B cell (primary cell): ENCODE measurements around the gene OR10AG1. TPM values are rescaled to one million over a fixed set of nuclear protein-coding genes. Genes with fewer than 3 reads are reported as not detected.

ENCODE experiments used
- ATAC-seq: fragments of 200-7000 bp; cut with Tn5 transposase; one replicate; pipeline ENCODE4 v1.10.0; 2021; ENCODE audit warnings: low read depth, mild to moderate bottlenecking, moderate number of reproducible peaks, moderate library complexity
- CTCF ChIA-PET: fragments of 350-600 bp; sonication (Branson Sonifier 250); formaldehyde crosslinking; loops from one replicate; lab custom pipeline; 2021; ENCODE audit warnings: antibody characterized with exemption, inconsistent platforms; lab: Charles Lee
- POLR2A ChIA-PET: fragments of 350-600 bp; sonication (Branson Sonifier 250); formaldehyde crosslinking; loops from one replicate; lab custom pipeline; 2021; ENCODE audit warnings: antibody characterized with exemption; lab: Charles Lee
- DNase-seq: peaks from one replicate; pipeline ENCODE4 v3.0.0; 2013
- H2AFZ ChIP-seq: 2 replicates; pipeline ENCODE4 v1.6.1; 2012; ENCODE audit warnings: mild to moderate bottlenecking, low read depth, low read length; ENCODE audit not compliant: insufficient read depth, poor library complexity, severe bottlenecking
- H3K27ac ChIP-seq, 2 donors: 1 replicate in 1 of 2; 2 replicates in 1 of 2; pipeline ENCODE4 v1.5.1; 2012 to 2013; ENCODE audit warnings: low read length in 2 of 2, mild to moderate bottlenecking in 2 of 2, moderate library complexity in 1 of 2
- H3K27me3 ChIP-seq, 4 experiments: fragments of 200-600 bp in 1 of 4; sonication (generic) in 1 of 4; replicated peaks in 1 of 4; 1 replicate in 2 of 4; 2 replicates in 2 of 4; pipeline versions ENCODE4 v1.6.1 to v1.7.0; 2013 to 2016; ENCODE audit warnings: low read length in 3 of 4, mild to moderate bottlenecking in 2 of 4, mixed read lengths in 1 of 4, moderate library complexity in 1 of 4; ENCODE audit not compliant: insufficient read depth in 4 of 4, control insufficient read depth in 3 of 4; ENCODE audit errors: control extremely low read depth in 1 of 4
- H3K36me3 ChIP-seq, 2 experiments: replicated peaks in 1 of 2; 1 replicate in 1 of 2; 2 replicates in 1 of 2; pipeline versions ENCODE4 v1.6.1 to v1.7.1; 2013; ENCODE audit warnings: low read length in 1 of 2; ENCODE audit not compliant: insufficient read depth in 2 of 2, control insufficient read depth in 1 of 2; ENCODE audit errors: control extremely low read depth in 1 of 2, extremely low read depth in 1 of 2
- H3K4me1 ChIP-seq, 2 donors: fragments of 200-600 bp in 1 of 2; sonication (generic) in 1 of 2; 1 replicate in 1 of 2; 2 replicates in 1 of 2; pipeline versions ENCODE4 v1.5.1 to v1.6.1; 2013 to 2017; ENCODE audit warnings: low read length in 2 of 2; ENCODE audit not compliant: control insufficient read depth in 2 of 2, insufficient read depth in 2 of 2
- H3K4me2 ChIP-seq: replicated peaks from 2 replicates; pipeline ENCODE3; 2012; ENCODE audit warnings: mild to moderate bottlenecking, low read depth, low read length; ENCODE audit not compliant: poor library complexity, severe bottlenecking
- H3K4me3 ChIP-seq, 5 experiments: fragments of 200-600 bp in 1 of 5; sonication (generic) in 1 of 5; 1 replicate in 3 of 5; 2 replicates in 2 of 5; pipeline versions ENCODE4 v1.5.1 to v1.7.0; 2011 to 2016; ENCODE audit warnings: low read length in 4 of 5, mild to moderate bottlenecking in 4 of 5, low read depth in 2 of 5, control low read depth in 1 of 5, moderate library complexity in 1 of 5; ENCODE audit not compliant: insufficient read depth in 1 of 5; ENCODE audit errors: control extremely low read depth in 1 of 5, extremely low read depth in 1 of 5
- H3K79me2 ChIP-seq: fragments of 200-600 bp; sonication (generic); one replicate; pipeline ENCODE4 v1.6.0; 2016; ENCODE audit warnings: low read length; ENCODE audit not compliant: control insufficient read depth, insufficient read depth
- H3K9ac ChIP-seq: fragments of 200-600 bp; sonication (generic); 2 replicates; pipeline ENCODE4 v1.6.1; 2017; ENCODE audit warnings: mild to moderate bottlenecking, low read length, moderate library complexity
- H3K9me3 ChIP-seq, 3 donors: one replicate each; pipeline versions ENCODE4 v1.6.1 to v1.7.1; 2013; ENCODE audit warnings: low read length in 2 of 3; ENCODE audit not compliant: control insufficient read depth in 2 of 3, insufficient read depth in 1 of 3; ENCODE audit errors: control extremely low read depth in 1 of 3
- H4K20me1 ChIP-seq: 2 replicates; pipeline ENCODE4 v1.6.0; 2012; ENCODE audit warnings: mild to moderate bottlenecking, low read length; ENCODE audit not compliant: insufficient read depth, control insufficient read depth, poor library complexity, severe bottlenecking
- H3K27ac Mint-ChIP-seq: one replicate; pipeline ENCODE4 v1.8.0; 2021; ENCODE audit warnings: mixed read lengths
- H3K27me3 Mint-ChIP-seq: one replicate; pipeline ENCODE4 v1.8.0; 2021; ENCODE audit warnings: mixed read lengths
- H3K4me1 Mint-ChIP-seq: one replicate; pipeline ENCODE4 v1.8.0; 2021; ENCODE audit warnings: mixed read lengths
- H3K4me3 Mint-ChIP-seq: one replicate; pipeline ENCODE4 v1.8.0; 2021; ENCODE audit warnings: mixed read lengths
- H3K9me3 Mint-ChIP-seq: one replicate; pipeline ENCODE4 v1.8.0; 2022; ENCODE audit warnings: mixed read lengths; ENCODE audit not compliant: insufficient read depth
- EZH2 ChIP-seq: IDR thresholded peaks from 2 replicates; pipeline ENCODE4 v1.6.1; 2012; ENCODE audit warnings: borderline replicate concordance, low read depth, mild to moderate bottlenecking, moderate library complexity, low read length; ENCODE audit not compliant: insufficient read depth, poor library complexity, severe bottlenecking
- WGBS: methylation state at CpG from one replicate; pipeline ENCODE4 v1.1.5; 2013; ENCODE audit warnings: missing lambda C conversion rate; ENCODE audit not compliant: insufficient coverage; 5-methylcytosine and 5-hydroxymethylcytosine counted together
- intact Hi-C: fragments of 100-400 bp; cut with micrococcal nuclease; formaldehyde crosslinking; loops from one replicate; pipeline ENCODE4 v1.10.0; 2022
- polyA plus RNA-seq: library from polyadenylated mRNA; depleted of rRNA; stranded (reverse); fragments of >200 nt; gene quantifications from 2 replicates; pipeline ENCODE4 v1.2.3, GENCODE V29; 2012
- total RNA-seq, 2 donors: library from RNA; stranded (reverse); fragments of 120-200 nt in 1 of 2; gene quantifications; 1 replicate in 1 of 2; 2 replicates in 1 of 2; pipeline versions ENCODE4 v1.2.3 to v1.2.4, GENCODE V29; 2013 to 2022
- TF ChIP-seq, protein P1 (sequence below): fragments of 200-600 bp; IDR thresholded peaks from one replicate; pipeline ENCODE4 v1.8.0; 2022; ENCODE audit warnings: antibody characterized with exemption, mild to moderate bottlenecking

Gene OR10AG1
- total and polyA plus RNA-seq, 2 donors (not counting 1 experiment from before 2014, with no cell fraction given), result not detected

DNA sequence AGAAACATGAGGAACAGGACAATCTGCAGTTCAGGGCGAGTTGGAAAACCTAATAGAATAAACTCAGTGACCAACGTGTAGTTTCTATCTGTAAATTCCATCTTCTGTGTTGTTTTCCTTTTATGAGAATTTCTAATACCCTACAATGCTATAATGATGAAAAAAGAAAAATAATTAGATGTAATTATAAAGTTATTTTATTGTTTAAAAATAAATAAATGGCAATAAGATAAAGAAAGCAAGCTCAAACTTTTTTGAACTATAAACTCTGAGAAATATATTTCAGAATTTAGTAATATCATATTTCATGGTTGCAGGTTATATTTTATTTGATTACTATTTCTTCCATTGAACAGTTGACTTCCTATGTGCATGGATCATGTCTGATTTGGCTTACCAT is 33.4 kb downstream of the OR10AG1 start, which contains the start of gene OR5I1:
OR5I1 (minus strand) TSS at position 101 of the 400 bp plus-strand sequence; CDS start at position 101, 0 bp downstream.
- Histone ChIP-seq H2AFZ (no peak within 1 kb of the TSS), H4K20me1 (no peaks in the 10 kb centered on the region), H3K36me3 (no peaks in the 10 kb centered on the region), H3K79me2 (no peaks in the 10 kb centered on the region), H3K9me3 (no peaks in the 10 kb centered on the region), H3K9ac (no peak within 1 kb of the TSS), H3K27me3 (no peaks in the 10 kb centered on the region), H3K4me3 (no peak within 1 kb of the TSS), H3K4me2 (no peak within 1 kb of the TSS), H3K27ac (no peak within 1 kb of the TSS), H3K4me1 (no peaks in the 10 kb centered on the region)
- no peak for ATAC-seq
- no peaks in the 10 kb centered on the region for H3K27me3 Mint-ChIP-seq
- no peaks in the 10 kb centered on the region for H3K4me1 Mint-ChIP-seq
- no peak within 1 kb of the TSS for H3K27ac Mint-ChIP-seq
- no peak for TF ChIP-seq EZH2
- TF ChIP-seq, protein P1, sequence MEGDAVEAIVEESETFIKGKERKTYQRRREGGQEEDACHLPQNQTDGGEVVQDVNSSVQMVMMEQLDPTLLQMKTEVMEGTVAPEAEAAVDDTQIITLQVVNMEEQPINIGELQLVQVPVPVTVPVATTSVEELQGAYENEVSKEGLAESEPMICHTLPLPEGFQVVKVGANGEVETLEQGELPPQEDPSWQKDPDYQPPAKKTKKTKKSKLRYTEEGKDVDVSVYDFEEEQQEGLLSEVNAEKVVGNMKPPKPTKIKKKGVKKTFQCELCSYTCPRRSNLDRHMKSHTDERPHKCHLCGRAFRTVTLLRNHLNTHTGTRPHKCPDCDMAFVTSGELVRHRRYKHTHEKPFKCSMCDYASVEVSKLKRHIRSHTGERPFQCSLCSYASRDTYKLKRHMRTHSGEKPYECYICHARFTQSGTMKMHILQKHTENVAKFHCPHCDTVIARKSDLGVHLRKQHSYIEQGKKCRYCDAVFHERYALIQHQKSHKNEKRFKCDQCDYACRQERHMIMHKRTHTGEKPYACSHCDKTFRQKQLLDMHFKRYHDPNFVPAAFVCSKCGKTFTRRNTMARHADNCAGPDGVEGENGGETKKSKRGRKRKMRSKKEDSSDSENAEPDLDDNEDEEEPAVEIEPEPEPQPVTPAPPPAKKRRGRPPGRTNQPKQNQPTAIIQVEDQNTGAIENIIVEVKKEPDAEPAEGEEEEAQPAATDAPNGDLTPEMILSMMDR, result no peak
- peaks cover 2% of the 10 kb centered on the region for H3K9me3 Mint-ChIP-seq
- no peak within 1 kb of the TSS for H3K4me3 Mint-ChIP-seq
- CTCF ChIA-PET, result no interaction called here
- DNase-seq, result no peak
- POLR2A ChIA-PET, result no interaction called here
- intact Hi-C loops, result no loop called here
- WGBS, result no CpG with 5 or more reads among the region's 2 CpGs

DNA sequence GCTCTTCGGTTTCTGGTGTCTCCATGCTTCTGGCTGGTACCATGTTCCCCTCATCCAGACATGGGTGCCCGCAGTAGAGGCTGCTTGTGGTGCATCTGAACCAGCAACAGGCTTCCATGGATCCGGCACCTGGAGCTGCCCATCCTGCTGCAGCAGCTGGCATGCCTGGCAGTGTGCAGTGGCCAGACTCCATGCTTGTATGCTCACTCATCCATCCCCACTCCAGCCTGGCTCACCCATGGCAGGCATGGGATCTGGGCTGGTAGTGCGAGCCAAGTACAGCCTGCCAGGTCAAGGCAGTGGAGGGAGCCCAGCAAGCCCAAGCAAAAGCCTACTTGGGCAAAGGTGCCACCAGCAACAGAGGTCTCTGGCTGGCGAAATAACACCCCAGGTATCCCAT is 49.2 kb downstream of the OR10AG1 start:
- H3K4me3 ChIP-seq, result no peak overlapping the region
- H3K4me1 Mint-ChIP-seq, result no peaks in the 10 kb centered on the region
- no peaks in the 10 kb centered on the region for H3K27me3 ChIP-seq
- H2AFZ ChIP-seq, result no peak overlapping the region
- 79% methylated on average over 4 of the region's 5 CpGs for WGBS
- no peaks in the 10 kb centered on the region for H3K36me3 ChIP-seq
- peaks cover 2% of the 10 kb centered on the region for H3K9me3 Mint-ChIP-seq
- no peak overlapping the region for H3K9ac ChIP-seq
- peaks cover 0 to 11% (median 0%) of the 10 kb centered on the region in 3 donors for H3K9me3 ChIP-seq
- CTCF ChIA-PET, result no interaction called here
- no peak overlapping the region for H3K4me2 ChIP-seq
- POLR2A ChIA-PET, result no interaction called here
- no peaks in the 10 kb centered on the region for H4K20me1 ChIP-seq
- TF ChIP-seq EZH2, result no peak
- TF ChIP-seq, protein P1, result no peak
- intact Hi-C loops, result no loop called here
- H3K79me2 ChIP-seq, result no peaks in the 10 kb centered on the region
- no peak overlapping the region for H3K4me3 Mint-ChIP-seq
- H3K27ac Mint-ChIP-seq, result no peak overlapping the region
- H3K27me3 Mint-ChIP-seq, result no peaks in the 10 kb centered on the region
- DNase-seq, result no peak
- no peaks in the 10 kb centered on the region for H3K4me1 ChIP-seq
- ATAC-seq, result no peak
- H3K27ac ChIP-seq, result no peak overlapping the region

Other genes with a start within 250 kb of the OR10AG1 start
- not detected in 2 replicates for gene OR5D13, start 196.5 kb downstream of the OR10AG1 start, total RNA-seq
- not detected in 2 replicates for gene OR5D13, start 196.5 kb downstream of the OR10AG1 start, polyA plus RNA-seq
- not detected in 2 replicates for gene OR5D14, start 174.4 kb downstream of the OR10AG1 start, total RNA-seq
- gene OR5D14, start 174.4 kb downstream of the OR10AG1 start, polyA plus RNA-seq, result not detected in 2 replicates
- gene OR5L1, start 158.6 kb downstream of the OR10AG1 start, total RNA-seq, result not detected in 2 replicates
- not detected in 2 replicates for gene OR5L1, start 158.6 kb downstream of the OR10AG1 start, polyA plus RNA-seq
- not detected in 2 replicates for gene OR5D18, start 150.3 kb downstream of the OR10AG1 start, total RNA-seq
- not detected in 2 replicates for gene OR5D18, start 150.3 kb downstream of the OR10AG1 start, polyA plus RNA-seq
- not detected in 2 replicates for gene OR5L2, start 142.7 kb downstream of the OR10AG1 start, total RNA-seq
- gene OR5L2, start 142.7 kb downstream of the OR10AG1 start, polyA plus RNA-seq, result not detected in 2 replicates
- not detected in 2 replicates for gene OR5D16, start 131.2 kb downstream of the OR10AG1 start, total RNA-seq
- gene OR5D16, start 131.2 kb downstream of the OR10AG1 start, polyA plus RNA-seq, result not detected in 2 replicates
- gene TRIM51, start 86.6 kb downstream of the OR10AG1 start, total RNA-seq, result not detected in 2 replicates
- not detected in 2 replicates for gene TRIM51, start 86.6 kb downstream of the OR10AG1 start, polyA plus RNA-seq
- gene OR5W2, start 55.4 kb downstream of the OR10AG1 start, total RNA-seq, result not detected in 2 replicates
- gene OR5W2, start 55.4 kb downstream of the OR10AG1 start, polyA plus RNA-seq, result not detected in 2 replicates
- gene OR5I1, start 33.5 kb downstream of the OR10AG1 start, total RNA-seq, result not detected in 2 replicates
- not detected in 2 replicates for gene OR5I1, start 33.5 kb downstream of the OR10AG1 start, polyA plus RNA-seq
- gene OR5F1, start 24.7 kb upstream of the OR10AG1 start, total RNA-seq, result not detected in 2 replicates
- not detected in 2 replicates for gene OR5F1, start 24.7 kb upstream of the OR10AG1 start, polyA plus RNA-seq
- not detected in 2 replicates for gene OR5AS1, start 57.7 kb upstream of the OR10AG1 start, total RNA-seq
- not detected in 2 replicates for gene OR5AS1, start 57.7 kb upstream of the OR10AG1 start, polyA plus RNA-seq
- gene OR8I2, start 123.4 kb upstream of the OR10AG1 start, total RNA-seq, result not detected in 2 replicates
- not detected in 2 replicates for gene OR8I2, start 123.4 kb upstream of the OR10AG1 start, polyA plus RNA-seq
- not detected in 2 replicates for gene OR8H2, start 133.7 kb upstream of the OR10AG1 start, total RNA-seq
- not detected in 2 replicates for gene OR8H2, start 133.7 kb upstream of the OR10AG1 start, polyA plus RNA-seq
- gene OR8H3, start 152.4 kb upstream of the OR10AG1 start, total RNA-seq, result not detected in 2 replicates
- gene OR8H3, start 152.4 kb upstream of the OR10AG1 start, polyA plus RNA-seq, result not detected in 2 replicates
- gene OR8J3, start 170.3 kb upstream of the OR10AG1 start, total RNA-seq, result not detected in 2 replicates
- gene OR8J3, start 170.3 kb upstream of the OR10AG1 start, polyA plus RNA-seq, result not detected in 2 replicates
- gene OR8K5, start 190.4 kb upstream of the OR10AG1 start, total RNA-seq, result not detected in 2 replicates
- not detected in 2 replicates for gene OR8K5, start 190.4 kb upstream of the OR10AG1 start, polyA plus RNA-seq
- not detected in 2 replicates for gene OR5J2, start 206.7 kb upstream of the OR10AG1 start, total RNA-seq
- not detected in 2 replicates for gene OR5J2, start 206.7 kb upstream of the OR10AG1 start, polyA plus RNA-seq